ENCODE measurements around the gene WDR59. TPM values are rescaled to one million over a fixed set of nuclear protein-coding genes. Genes with fewer than 3 reads are reported as not detected.

Gene WDR59
- total RNA-seq, 3 donors from 2014 or later, result 21.8 to 61.0 (median 43.6) TPM

GRCh38 chr16:74896389-74897370 lies 88.2 kb downstream of the WDR59 start:
- Histone ChIP-seq H3K36me3 (no peaks in the 10 kb centered on the region), H3K27ac (no peak overlapping the region), H3K9me3 (no peaks in the 10 kb centered on the region), H3K27me3 (no peaks in the 10 kb centered on the region), H3K4me3 (no peak overlapping the region), H3K4me1 (no peaks in the 10 kb centered on the region)
- no peak for DNase-seq (ENCODE audit: low spot score in 2 of 2)
- no peak for TF ChIP-seq POLR2A (IDR thresholded peaks at IDR 0.05)
- no peak for TF ChIP-seq POLR2AphosphoS5 (IDR thresholded peaks at IDR 0.05)
- no peak for TF ChIP-seq CTCF (IDR thresholded peaks at IDR 0.05)
- intact Hi-C loops (cut with DNase I; ENCODE audit: low total_unique reads), result no loop called here

- Histone ChIP-seq H3K4me3 (no peak overlapping the region), H3K9me3 (no peaks in the 10 kb centered on the region), H3K27ac (no peak overlapping the region), H3K27me3 (no peaks in the 10 kb centered on the region), H3K36me3 (no peaks in the 10 kb centered on the region), H3K4me1 (no peaks in the 10 kb centered on the region)
- intact Hi-C loops (cut with DNase I; ENCODE audit: low total_unique reads), result no loop called here
- TF ChIP-seq CTCF (IDR thresholded peaks at IDR 0.05), result no peak
- no peak for TF ChIP-seq POLR2A (IDR thresholded peaks at IDR 0.05)
- no peak for TF ChIP-seq POLR2AphosphoS5 (IDR thresholded peaks at IDR 0.05)
- no peak for DNase-seq (ENCODE audit: low spot score in 2 of 2)
These were observed 91.4 kb downstream of the WDR59 start for GRCh38 chr16:74893541-74893940.

DNA sequence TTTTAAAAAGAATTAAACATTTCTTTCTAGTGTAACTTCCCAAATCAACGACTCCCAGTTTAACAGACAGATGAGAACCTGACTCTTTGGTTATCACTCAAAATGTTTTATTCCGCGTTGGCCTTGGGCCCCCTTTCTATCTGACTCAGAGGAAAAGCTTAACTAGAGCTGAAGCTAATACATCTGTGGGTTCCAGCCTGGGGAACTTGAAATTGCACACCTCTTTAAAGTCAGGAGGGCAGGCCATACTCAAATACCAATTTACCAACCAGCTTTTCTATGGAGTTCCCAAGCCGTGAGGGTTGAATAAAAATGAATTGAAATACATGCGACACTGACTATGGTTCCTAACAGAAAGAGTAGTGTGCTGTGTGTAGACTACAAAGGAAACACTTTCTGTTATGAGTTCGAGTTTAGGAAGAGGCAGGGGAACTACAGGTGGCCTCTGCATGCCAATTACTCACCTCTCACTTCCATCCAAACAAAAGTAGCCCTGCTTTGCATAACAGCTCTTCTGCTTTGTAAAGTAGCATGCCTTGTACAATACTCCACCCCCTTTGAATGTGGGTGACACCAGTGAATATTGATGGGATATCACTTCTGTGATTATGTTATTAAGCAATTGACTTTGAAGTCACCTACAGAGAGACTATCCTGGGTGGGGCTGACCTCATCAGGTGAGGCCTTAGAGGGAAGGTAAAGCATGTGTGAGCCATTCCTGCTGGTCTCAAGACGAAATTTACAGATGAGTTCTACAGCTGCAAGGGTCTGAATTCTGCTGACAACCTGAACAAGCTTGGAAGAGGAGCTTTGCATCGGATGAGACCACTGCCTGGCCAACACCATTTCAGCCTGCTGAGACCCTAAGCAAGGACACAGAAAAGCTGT lies 92.1 kb downstream of the WDR59 start:
- no peak overlapping the region for H3K4me3 ChIP-seq
- no peak for TF ChIP-seq POLR2A (IDR thresholded peaks at IDR 0.05)
- no peak for TF ChIP-seq CTCF (IDR thresholded peaks at IDR 0.05)
- TF ChIP-seq POLR2AphosphoS5 (IDR thresholded peaks at IDR 0.05), result no peak
- H3K36me3 ChIP-seq, result no peaks in the 10 kb centered on the region
- no peaks in the 10 kb centered on the region for H3K27me3 ChIP-seq
- no peak for DNase-seq (ENCODE audit: low spot score in 2 of 2)
- no peaks in the 10 kb centered on the region for H3K4me1 ChIP-seq
- no peak overlapping the region for H3K27ac ChIP-seq
- intact Hi-C loops (cut with DNase I; ENCODE audit: low total_unique reads), result no loop called here
- H3K9me3 ChIP-seq, result no peaks in the 10 kb centered on the region

DNA sequence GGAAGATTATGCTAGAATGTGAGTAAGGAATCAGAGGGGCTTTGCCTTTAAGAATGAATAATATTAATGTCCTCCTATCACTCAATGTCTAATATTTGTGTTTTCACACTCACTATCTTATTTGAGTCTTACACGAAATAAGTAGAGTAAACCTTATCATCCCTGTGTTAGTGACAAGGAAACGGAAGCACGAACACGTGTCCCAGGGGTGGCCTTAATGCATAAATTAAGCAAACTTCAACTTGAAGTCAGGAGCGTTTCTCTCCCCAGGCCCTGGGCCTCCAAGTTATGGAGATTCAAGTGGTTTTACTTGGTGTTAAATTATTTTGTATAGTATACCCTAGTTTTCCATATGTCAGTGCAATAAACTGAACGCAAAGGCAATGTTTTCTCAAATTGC lies 96.0 kb downstream of the WDR59 start:
- Histone ChIP-seq H3K4me1 (no peaks in the 10 kb centered on the region), H3K36me3 (no peaks in the 10 kb centered on the region), H3K27me3 (no peaks in the 10 kb centered on the region), H3K27ac (no peak overlapping the region), H3K9me3 (no peaks in the 10 kb centered on the region), H3K4me3 (no peak overlapping the region)
- no peak for TF ChIP-seq POLR2AphosphoS5 (IDR thresholded peaks at IDR 0.05)
- TF ChIP-seq CTCF (IDR thresholded peaks at IDR 0.05), result no peak
- TF ChIP-seq POLR2A (IDR thresholded peaks at IDR 0.05), result no peak
- intact Hi-C loops (cut with DNase I; ENCODE audit: low total_unique reads), result no loop called here
- DNase-seq (ENCODE audit: low spot score in 2 of 2), result no peak
